DMS53 treated with DMSO at 0.1 percent for 48 hours (cell line): ENCODE results near the gene MRPS22.
A peak's percentile ranks its signal among the peaks of the same experiment; 100 is the strongest.
"Not testable (repeated sequence)": the region's sequence is repeated elsewhere in the genome, so short reads cannot be mapped to it uniquely, and the experiment has no call there.

Experiments used
- DNase-seq: peaks from one replicate; lab custom pipeline; 2025; ENCODE audit not compliant: unreplicated experiment; lab: John Stamatoyannopoulos, UW

The MRPS22 gene

DNA sequence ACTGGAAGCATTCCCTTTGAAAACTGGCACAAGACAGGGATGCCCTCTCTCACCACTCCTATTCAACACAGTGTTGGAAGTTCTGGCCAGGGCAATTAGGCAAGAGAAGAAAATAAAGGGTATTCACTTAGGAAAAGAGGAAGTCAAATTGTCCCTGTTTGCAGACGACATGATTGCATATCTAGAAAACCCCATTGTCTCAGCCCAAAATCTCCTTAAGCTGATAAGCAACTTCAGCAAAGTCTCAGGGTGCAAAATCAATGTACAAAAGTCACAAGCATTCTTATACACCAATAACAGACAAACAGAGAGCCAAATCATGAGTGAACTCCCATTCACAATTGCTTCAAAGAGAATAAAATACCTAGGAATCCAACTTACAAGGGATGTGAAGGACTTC lies 9.1 kb upstream of the MRPS22 start:
- not testable (repeated sequence) for DNase-seq

DNA sequence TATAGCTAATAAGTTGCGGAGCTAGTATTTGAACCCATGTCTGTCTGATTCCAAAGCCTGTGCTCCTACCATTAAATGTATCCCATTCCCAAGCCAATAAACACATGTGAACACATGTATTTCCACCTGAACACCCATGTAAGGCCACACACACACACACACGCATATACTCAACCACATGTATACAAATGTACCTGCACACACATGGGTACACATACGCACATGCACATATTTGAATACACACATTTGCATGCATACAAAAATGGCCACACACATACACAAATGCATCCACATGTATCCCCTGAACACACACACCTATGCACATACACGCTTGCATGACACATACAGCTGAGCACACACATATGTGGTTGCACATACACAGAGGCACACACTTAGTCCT lies 5.4 kb upstream of the MRPS22 start:
- DNase-seq = no peak

DNA sequence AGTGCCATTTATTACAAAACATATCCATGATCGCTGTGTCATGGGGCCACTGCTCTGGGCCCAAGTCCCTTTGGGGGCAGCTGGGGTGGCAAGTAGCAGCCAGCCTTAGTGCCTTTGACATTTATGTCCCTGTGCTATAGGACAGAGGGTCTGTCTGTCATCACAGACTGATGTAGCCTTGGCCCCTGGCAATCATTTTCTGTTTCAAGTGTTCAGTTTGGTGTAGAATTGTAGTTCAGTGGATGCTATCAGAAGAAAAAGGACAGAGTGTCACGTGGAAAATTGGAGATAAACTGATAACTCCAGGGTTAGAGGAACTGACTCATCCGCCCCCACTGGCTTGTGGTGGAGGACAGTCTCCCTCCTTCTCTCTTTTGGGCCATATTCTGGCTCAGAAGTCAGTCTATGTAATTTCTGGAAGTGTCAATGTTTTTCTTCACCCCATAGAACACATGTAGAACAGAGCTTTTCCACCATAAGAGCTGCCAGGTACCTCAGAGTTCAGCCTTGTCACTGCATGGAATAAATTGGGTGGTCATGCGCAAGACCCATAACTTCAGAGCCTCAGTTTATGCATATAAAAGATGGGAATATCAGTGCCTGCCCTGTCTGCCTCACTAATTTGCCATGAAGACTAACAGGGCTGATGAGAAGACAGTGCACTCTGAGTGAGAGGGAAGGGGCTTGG lies 4.5 kb upstream of the MRPS22 start:
- no peak for DNase-seq

DNA sequence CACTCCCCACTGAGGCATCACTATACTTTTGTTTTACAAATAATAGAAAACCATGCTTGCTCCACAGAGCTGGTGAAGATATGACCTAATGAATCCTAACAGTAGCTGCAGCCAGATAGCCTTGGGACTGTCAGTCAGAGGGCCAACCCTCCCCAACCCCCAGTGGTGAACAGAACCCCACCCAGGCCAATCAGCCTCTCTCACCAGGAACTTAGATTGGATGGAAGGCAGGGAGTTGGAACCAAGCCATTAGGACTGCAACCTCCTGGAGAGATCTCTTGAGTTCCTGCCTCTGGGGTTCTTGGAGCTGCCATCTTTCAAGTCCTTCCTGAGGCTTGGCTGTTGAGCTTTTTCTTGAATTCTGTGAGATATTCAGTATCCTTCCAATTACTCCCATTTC lies 3.0 kb upstream of the MRPS22 start:
- DNase-seq = no peak

DNA sequence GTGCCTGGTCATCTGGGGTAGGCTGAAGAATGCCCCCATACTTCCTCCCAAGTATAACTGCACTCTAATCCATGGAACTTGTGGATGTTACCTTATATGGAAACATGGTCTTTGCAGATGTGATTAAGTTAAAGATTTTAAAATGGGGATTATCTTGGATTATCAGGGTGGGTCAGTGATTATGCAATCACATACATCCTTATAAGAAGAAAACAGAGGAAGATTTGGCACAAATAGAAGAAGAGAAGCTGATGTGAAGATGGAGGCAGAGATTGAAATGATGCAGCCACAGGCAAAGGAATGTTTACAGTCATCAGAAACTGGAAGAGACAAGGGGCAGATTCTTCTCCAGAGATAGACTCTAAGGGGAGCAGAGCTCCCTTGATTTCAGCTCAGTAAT lies 1.8 kb upstream of the MRPS22 start:
- no peak for DNase-seq

DNA sequence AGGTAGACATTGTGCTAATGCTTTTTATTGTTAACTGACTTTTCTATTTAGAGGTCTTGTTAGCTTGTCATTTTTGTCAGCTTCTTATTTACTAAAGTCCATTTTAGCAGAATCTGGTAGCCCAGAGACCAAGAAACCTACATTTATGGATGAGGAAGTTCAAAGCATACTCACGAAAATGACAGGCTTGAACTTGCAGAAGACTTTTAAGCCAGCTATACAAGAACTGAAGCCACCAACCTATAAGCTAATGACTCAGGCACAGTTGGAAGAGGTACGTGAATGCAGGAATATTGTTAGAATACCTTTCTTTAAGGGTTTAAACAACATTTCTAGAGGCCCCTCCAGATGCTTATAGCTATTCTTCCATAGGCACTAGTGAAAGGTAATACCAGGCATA lies 3.0 kb downstream of the MRPS22 start:
- DNase-seq = no peak

DNA sequence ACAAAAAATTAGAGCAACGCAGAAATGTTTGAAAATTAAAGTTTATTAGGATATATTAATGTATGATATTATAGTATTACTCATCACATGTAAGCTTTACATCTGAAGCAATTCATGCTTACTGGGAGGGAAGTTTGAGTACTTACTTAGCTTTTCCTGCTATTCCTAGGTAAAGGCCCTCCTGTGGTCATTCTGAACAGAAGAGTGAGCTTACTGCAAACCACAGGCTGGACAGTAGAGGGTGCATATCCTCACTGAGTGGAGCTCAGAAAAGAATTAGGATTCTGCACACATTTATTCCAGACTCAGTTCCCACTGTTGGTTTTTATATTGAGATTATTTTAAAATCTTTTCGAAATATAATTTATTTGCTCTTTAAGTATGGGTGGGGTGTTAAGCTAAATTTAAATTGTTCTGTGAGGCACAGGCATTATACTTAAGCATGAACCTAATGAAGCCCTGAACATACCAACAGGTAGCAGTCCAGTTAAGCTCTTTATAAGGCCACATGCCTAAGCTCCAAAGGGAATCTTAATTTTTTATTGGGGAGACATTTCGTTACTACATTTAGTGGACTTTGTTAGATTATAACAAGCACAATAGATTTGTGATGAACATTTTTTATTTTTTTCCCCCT lies 10.2 kb downstream of the MRPS22 start:
- peak; percentile 37 for DNase-seq

DNA sequence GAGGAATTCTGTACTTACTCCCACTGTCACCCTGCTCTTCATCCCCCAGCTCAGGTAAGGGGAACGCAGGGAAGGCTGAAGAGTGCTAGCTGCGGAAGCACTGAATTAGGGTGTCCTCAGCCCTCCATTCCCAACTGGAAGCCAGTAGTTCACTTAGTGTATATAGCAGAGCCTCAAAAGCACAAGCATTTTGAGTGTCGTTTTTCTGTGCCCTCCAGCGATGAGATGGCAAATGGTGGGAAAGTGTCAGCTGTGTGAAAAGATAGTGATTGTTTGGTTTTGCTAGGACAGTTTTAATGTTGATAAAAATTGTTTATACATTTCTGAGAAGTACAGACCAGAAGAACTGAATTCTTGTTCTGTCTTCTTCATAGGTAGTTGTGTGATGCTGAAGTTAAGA lies 10.8 kb downstream of the MRPS22 start:
- DNase-seq = no peak

DNA sequence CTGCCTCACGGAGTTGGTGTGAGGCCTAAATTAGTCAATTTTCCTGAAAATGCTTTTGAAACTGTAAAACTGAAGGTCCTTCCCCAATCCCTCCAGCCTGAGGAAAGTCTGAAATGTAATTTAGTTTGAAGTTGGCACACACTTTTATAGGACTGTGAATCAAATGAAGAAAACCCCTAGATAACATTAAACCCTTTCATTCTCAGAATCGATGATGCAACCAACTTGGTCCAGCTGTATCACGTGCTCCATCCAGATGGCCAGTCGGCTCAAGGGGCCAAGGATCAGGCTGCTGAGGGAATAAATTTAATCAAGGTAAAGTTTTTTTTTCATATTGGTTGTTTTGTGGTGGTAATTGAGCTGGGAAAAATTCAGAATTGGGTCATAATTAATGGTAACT lies 11.7 kb downstream of the MRPS22 start:
- DNase-seq = no peak

DNA sequence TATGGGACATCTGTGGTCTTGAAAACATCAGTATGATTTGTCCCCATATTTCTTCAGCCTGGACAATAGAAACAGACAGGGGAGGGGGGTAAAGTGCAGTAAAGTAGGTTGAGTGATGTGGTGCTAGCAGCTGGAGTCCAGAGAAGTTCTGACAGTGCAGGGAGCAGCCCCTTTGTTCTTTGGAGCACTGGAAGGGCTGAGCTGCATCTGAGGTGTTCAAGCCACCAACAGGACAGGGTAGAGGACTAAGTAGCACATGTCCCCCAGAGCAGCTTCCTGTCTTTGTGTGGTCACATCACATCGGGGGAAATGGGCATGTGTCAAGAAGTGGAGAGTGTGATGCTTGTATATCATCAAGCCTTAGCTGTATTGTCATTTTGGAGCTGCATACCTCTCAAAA lies 12.1 kb downstream of the MRPS22 start:
- no peak for DNase-seq

DNA sequence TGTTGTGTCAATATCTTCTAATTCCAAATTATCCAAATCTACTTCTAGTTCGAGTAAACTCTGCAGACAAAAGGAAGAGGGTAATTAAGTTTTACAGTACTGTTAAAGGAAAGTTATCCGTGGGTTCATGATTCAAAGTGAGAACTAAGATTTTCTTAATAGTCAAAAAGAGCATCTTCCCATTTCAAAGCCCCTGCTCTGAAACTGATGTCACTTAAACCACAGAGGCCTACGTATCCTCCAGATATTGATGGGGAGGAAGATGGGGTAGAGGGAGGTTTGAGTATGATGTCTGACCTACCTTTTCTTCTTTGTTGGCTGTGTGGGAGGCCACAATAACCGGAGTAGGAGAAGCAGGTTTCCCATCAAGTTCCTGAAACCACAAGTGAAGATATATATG lies 14.1 kb downstream of the MRPS22 start:
- DNase-seq = no peak

DNA sequence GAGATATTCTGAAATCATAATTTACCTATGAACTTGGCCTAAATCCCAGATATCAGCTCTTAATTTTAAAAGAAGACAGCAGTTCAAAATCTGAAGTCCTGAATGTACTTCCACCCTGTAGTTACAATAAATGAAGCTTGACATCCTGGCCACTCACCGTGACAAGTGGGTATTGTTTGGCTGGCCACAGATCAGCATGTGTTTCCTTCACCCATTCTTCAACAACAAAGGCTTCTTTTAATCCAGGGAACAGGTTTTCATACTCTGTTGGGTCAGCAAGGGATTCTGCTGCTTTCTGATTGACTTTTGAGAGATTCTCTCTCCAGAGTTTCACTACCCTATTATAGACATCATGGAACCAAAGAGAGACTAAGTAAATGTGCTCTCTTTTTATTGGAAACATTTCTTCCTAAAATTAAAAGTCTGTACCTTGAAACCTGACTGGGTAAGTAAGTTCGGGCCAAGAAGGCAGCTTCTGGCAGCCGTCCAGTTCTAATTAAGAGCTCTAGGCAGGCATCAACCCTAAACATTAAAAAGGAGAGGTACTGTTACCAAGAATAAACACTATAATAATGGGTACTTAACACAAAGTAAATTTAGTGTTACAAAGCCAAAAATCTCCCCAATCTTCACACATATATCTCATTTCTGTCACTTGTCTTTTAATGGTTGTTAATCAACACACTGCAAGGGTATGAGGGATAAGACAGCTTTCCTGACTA lies 15.2 kb downstream of the MRPS22 start:
- peak; percentile 17 for DNase-seq

DNA sequence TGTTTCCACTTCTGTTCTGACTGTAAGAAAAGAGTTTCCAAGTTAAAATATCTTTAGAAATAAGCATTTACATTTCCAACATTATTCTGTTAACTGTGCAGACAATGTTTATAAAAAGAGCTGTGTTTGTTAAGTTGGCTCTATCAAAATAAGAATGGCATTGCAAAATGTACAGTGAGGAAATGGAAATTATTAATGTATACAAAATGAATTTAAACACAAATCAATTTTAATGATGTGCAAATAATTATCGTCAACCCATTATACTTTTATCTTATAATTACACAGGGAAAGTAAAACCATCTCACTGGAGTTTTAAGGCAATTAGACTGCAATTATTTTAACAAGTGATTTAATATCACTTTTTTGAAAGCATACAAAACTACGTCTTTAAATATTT lies 17.5 kb downstream of the MRPS22 start:
- DNase-seq = no peak

DNA sequence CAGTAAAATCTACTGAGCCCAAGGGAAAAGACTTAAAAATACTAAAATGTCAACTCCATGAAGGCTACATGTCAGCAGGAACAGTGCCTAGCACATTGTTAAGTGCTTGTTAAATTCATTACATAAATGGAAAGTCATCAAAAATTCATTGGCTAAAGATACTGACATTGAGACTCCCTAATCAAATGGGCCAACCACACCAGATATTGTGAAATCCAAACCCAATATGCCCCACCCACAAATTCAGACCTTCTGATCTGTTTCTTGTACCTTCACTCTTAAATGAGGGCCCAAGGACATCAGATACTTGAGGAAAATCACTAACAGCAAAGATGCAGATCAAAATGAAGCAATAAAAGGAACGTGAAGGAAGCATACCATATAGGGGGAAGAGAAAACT lies 20.7 kb downstream of the MRPS22 start:
- no peak for DNase-seq

DNA sequence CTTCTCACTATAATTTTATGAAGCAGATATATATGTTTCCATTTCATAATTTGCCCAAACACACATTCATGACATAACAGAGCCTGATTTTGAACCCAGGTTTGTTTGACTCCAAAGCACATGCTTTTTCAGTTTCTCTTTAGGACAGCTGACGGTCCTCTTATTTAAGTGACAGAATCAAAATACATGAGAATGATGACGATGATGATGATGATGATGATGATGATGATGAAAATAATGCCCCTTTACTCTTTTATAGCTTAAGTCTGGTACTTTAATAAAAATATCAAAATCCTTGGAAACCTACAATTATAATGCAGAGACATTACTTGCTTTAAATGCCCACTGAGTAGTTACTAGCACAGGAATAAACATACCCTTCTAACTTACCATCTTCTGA lies 30.3 kb downstream of the MRPS22 start:
- no peak for DNase-seq

DNA sequence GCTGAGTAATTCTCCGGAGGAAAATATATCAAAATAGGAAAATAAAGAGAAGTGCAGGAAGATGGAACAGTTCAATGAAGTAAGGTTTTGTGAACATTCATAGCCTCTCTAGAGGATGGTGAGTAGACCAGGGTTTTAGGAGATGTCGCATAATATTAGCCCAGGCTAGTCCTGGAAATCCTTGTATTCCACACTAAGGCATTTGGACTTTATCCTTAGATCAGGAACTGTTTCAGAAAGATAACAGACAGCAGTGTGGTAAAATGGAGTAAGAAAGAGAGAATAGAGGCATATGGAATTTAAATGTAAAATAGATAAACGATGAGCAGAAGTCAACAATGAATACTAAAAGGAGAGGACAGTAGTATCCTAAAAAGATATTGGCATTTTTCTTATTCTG lies 33.6 kb downstream of the MRPS22 start:
- DNase-seq = no peak

DNA sequence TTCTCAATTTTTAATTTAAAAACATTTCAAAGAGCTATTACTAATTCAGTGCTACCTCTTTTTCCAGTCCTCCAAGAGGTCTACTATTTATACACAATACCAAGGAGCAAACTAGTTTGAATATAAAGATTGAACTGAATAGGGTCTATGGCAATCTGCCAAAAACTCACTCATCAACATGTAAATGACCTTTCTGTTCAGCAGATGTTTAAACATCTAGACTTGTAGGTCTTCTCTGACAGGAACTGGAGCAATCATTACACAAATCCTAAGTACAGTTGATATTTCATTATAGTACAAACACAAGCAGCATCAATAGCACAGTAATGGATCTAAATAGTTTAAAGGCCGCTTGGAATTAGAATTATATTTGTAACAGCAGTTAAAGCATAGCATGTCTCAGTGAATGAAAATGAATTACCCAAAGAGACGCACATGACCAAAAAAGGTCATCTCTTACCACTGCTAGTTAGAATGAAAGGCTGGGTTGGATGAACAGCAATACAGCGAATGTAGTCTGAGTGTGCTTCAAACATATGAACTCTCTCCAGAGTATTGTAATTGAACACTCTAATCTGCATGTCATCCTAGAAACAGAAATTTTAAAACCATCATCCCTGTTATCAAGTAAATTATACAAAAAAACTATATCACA lies 34.9 kb downstream of the MRPS22 start:
- DNase-seq = peak; percentile 3

DNA sequence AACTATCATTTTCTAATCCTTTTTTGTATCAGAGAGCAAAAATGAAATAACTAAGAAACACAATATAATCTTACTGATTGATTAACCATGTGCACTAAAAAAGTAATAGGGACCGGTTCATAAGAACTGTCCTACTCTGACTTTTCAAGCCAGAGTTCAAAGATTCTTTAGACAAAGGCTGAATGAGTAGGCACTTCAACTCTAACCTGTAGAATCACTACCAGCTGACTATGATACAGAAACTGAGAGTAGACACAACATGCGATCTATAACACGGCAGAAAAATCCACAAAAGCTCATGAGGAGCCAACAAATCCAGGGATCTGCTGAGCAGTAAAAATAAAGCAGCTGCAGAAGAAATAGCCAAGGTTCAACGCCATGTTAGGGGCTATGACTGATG lies 36.8 kb downstream of the MRPS22 start:
- DNase-seq = no peak

DNA sequence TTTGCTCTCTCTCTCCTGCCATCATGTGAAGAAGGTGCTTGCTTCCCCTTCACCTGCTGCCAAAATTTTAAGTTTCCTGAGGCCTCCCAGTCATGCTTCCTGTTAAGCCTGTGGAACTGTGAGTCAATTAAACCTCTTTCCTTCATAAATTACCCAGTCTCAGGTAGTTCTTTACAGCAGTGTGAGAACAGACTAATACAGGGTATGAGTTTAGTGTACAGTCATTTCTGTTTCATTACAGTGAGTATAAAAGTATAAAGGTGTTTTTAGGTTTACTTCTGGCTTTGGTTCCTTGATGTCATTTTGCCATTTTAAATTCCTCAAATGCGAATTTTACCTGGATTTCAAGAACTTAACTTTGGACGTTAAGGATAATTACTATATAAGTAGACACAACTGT lies 38.5 kb downstream of the MRPS22 start:
- not testable (repeated sequence) for DNase-seq

DNA sequence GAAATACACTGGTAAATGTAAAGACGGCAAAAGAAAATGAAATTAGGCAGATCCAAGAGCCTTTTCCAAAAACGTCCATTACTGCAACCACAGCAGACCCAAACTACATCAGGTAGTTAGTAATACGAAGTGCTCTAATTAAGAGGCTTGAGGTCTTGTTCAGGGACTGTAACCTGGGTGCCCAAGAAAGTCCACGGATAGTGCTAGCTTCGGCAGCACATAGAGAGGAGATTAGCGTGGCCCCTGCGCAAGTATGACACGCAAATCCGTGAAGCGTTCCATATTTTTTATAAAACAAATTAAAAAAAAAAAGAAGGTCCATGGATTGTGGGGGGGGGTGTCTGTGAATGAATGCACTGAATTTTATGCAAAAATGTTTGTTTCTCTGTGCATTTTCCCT lies 44.3 kb downstream of the MRPS22 start:
- DNase-seq = no peak

DNA sequence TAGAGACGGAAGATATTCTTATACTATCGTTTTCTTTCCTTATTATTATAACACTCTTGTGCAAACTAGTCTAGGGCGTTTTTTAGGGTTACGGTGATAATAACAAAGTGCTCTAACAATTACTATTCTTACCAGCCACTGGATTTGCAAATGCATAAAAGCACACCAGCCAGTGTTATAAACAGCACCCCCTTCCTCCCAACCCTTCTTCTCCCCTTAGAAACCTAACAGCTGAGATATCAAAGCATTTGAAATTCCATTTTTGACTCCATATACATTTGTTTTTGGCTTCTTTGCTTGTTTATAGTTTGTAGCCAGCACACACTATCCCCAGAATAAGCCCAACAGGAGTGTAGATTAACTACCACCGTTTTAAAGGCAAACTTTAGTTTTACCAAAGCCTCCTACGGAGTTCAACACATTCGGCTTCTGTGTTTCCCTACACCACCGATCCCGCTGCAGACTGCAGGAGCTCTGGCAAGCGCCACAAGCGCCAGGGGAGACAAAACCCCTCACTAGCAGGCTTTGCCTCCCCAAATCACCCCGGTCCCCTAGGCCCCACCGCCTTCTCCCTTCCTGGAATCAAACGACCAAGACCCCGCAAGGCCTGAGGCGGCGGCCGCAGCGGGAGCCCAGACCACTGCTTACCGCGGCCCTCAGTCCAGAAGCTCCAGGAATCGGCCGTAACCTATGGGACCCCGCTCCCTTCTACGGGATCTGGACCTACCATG lies 45.2 kb downstream of the MRPS22 start:
- DNase-seq = no peak
